Measurements from ENCODE around the gene TFAP2E.

TFAP2E gene

DNA sequence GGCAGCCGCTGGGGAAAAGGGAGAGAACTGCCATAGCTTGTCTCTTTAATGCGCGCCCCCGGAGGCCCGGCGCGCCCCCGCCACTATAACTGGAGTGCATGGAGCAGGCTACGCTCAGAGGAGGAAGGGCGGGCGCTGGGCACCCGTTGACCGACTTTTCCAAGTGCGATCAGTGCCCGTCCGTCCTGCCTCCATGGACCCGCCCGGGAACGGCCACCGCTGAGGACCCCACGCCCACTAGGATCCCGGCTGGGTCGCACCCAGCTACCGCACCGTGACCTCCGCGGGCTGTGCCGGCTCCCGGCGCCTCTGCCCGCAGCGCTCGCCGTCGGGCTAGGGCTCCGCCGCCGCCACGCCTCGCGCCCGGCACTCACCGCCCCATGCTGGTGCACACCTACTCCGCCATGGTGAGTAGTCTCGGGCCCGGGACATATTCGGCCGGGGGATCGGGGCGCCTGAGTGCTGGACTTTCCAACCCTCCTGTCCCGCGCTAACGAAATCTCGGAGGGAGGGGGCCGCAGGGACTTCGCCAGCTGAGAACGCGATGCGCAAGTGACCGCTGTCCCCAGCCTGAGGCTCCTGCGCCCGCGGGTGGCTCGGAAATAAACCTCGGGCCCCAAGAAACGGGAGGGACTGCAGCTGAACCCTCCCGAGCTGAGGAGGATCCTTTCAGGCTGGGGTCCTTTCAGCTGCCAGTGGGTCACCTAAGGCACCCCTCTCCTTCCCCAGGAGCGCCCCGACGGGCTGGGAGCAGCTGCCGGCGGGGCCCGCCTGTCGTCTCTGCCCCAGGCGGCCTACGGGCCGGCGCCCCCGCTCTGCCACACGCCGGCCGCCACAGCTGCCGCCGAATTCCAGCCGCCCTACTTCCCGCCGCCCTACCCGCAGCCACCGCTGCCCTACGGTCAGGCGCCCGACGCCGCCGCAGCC lies at the start of gene TFAP2E:
TSS of gene TFAP2E (plus strand) at position 117 of the 927 bp plus-strand sequence. CDS start at position 381, 264 bp downstream.
- TF ChIP-seq, protein P1, sequence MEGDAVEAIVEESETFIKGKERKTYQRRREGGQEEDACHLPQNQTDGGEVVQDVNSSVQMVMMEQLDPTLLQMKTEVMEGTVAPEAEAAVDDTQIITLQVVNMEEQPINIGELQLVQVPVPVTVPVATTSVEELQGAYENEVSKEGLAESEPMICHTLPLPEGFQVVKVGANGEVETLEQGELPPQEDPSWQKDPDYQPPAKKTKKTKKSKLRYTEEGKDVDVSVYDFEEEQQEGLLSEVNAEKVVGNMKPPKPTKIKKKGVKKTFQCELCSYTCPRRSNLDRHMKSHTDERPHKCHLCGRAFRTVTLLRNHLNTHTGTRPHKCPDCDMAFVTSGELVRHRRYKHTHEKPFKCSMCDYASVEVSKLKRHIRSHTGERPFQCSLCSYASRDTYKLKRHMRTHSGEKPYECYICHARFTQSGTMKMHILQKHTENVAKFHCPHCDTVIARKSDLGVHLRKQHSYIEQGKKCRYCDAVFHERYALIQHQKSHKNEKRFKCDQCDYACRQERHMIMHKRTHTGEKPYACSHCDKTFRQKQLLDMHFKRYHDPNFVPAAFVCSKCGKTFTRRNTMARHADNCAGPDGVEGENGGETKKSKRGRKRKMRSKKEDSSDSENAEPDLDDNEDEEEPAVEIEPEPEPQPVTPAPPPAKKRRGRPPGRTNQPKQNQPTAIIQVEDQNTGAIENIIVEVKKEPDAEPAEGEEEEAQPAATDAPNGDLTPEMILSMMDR (IDR thresholded peaks at IDR 0.05) = no peak

DNA sequence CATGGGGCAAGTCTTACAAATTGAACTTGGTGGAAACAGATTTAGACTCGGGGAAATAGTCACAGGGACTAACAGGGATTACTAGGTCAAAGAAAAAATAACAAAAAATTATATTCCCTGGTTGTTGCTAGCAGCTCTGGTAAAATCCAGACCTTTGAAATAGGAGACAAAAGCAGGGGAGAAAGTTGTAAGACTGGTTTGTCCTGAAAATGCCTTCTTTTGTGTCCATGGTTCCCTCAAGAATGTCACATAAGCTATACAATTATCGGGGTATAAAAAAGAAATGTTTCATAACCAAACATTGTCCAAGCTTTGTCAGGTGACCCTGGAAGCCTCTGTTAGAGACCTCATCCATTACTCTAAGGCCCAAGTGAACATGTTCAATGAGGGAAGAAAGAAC lies 49.0 kb upstream of the TFAP2E start:
- TF ChIP-seq, protein P1 (IDR thresholded peaks at IDR 0.05) = no peak

DNA sequence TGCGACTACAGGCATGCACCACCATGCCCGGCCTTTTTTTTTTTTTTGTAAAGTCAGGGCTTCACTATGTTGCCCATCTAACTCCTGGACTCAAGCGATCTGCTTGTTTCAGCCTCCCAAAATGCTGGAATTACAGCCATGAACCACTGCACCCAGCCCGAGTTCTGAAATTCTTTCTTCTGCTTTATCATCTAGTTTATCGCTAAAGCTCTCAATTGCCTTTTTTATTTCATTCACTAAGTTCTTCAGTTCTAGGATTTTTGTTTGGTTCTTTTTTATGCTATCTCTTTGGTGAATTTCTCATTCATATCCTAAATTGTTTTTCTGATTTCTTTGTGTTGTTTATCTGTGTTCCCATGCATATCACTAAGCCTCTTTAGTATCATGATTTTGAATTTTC lies 42.9 kb upstream of the TFAP2E start:
- TF ChIP-seq, protein P1 (IDR thresholded peaks at IDR 0.05) = no peak

DNA sequence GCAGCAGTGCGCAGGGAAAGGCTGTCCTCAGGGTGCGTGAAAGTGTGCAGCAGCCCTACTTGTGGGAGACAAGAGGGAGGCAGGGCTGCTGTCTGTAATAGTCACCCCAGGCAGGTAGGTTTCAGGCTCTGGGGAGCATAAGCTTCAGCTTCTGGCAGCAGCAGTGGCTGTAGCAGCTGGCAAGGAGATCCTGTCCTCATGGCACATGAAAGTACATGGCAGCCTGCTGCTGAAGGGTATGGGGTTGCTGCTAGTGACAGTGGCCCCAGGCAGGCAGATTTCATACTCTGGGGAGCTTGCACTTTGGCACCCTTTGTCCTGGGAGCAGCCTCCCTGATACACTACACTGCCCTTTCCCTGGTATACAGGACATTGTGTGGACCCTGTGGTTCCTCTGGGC lies 42.2 kb upstream of the TFAP2E start:
- TF ChIP-seq, protein P1 (IDR thresholded peaks at IDR 0.05) = no peak

DNA sequence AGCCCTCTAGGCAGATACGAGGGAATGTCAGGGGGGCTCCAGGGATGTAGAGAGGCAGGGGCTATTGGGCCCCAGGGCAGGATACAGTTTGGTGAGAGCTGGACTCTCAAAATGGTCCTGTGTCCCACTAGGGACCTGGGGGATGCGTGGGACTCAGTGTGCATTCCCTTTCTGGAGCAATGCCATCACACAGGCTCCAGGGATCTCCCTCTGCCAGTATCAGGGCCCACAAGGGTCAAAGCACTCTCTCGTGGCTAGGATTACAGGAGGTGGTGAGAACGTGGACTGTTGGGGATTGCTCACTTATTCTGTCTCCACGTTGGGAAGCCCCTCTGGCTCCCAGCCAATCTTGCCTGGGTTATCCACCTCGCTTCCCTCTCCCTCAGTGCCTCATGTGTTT lies 41.7 kb upstream of the TFAP2E start:
- TF ChIP-seq, protein P1 (IDR thresholded peaks at IDR 0.05) = no peak

DNA sequence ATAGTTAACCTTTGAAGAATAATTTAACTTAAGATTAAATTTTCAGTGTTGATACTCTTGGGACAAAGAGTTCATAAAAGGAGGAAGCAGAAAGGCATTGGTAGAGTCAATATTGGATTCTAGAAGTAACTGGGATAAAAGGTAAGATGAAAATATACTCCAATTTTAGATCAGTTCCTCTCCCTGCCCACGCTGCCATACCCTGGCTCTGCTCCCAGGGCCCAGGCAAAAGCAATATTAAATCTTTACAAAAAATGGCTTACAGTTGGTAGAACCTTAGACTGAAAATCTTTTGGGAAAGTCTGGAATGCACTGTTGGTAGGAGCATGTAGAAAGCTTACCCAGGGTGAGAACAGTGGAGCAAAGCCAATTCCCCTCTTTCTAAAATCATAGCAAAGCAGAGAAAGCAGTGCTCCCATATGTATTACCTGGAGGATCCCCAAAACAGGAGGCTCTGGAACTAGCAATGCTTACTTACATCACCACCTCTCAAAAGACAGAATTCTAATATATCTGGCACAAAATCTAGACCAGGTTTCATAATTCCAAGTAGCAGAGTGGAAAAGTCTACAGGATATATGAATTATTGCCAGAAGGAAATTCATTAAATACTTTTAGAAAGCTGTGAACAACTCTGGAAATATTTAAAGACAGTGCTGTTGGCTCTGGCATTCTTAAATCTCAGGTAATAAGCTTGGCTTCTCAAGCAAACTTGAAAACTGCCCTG lies 40.5 kb upstream of the TFAP2E start:
- TF ChIP-seq, protein P1 (IDR thresholded peaks at IDR 0.05) = no peak

DNA sequence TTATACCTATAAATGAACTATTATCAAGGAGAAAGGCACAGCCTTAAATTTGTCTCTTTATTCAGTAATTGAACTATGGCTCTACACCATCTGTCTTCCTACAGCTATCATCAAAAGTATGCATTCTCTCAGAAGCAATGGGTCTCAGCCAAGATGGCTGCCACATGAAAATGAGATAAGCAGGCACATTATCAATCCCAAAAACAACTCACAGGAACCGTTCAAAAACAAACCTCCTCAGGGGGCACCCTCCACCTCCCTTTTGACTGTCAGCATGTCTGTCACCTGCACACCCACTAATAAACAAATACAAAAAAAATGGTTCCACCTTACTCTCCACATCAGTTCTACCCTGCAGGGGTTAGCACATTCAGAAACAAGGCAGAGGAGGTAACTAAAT lies 39.5 kb upstream of the TFAP2E start:
- TF ChIP-seq, protein P1 (IDR thresholded peaks at IDR 0.05) = no peak
